ENCODE data around the gene PBX1.

Gene PBX1

DNA sequence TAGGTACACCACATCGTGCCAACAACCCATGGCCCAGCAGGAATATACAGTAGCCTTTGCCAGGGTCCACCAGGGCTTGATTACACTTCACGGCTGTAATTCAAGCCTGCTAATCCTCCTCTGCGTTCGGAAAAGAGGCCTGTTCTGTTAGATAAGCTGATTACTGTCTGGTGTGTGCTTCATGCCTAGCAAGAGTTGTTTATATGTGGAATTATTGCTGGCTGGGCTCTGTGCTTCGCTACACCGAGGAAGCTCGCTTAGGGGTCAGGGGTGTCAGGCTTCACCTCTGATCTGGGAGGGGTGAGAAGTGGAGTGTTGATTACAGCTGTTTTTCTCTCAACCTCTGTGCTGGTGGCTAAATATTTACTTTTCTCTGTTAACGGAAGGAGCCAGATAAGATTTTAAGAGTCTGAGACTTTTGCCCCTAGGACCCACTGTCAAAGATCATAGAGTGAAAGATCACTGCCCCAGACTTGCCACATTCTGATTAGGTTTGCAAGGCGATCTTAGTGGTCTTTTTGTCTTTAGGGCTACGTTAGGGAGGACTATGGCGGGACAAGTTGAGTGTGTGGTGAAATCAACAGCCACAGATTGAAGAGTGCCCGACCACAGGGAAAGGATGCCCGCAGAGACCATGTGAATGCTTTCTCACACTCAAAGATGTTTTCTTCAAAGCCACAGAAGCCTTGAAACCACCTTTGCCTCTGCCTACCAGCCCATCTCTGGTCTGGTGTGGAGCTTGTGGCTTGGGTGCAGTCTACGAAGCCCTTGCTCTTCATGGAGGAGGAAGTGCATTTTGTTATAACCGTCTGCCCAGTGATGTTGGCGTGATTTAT, 216.1 kb downstream of the PBX1 start:
- no peak for TF ChIP-seq ZNF274 (IDR thresholded peaks at IDR 0.05; ENCODE audit: low read depth, low read length)
- no peak overlapping the region for H3K4me3 ChIP-seq (ENCODE audit: low read length)

DNA sequence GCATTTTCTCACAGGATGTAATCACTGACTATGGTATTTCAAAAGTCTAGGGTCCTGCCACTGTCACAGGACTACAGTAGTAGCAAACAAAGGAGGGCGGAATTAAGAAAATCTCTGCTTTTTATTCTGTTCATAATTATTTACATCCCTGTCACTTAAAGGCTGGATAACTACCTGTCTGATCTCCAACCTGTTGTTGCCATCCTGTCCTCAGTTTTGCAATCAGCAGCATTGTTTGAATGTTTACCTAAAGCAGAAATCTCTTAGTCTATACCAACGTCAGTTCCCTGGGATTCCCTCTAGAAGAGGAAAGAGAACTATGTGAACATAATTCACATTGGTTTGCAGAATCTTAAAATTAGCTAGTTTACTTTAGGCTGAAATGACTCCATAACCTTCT, 218.5 kb downstream of the PBX1 start:
- no peak for TF ChIP-seq ZNF274 (IDR thresholded peaks at IDR 0.05; ENCODE audit: low read depth, low read length)

DNA sequence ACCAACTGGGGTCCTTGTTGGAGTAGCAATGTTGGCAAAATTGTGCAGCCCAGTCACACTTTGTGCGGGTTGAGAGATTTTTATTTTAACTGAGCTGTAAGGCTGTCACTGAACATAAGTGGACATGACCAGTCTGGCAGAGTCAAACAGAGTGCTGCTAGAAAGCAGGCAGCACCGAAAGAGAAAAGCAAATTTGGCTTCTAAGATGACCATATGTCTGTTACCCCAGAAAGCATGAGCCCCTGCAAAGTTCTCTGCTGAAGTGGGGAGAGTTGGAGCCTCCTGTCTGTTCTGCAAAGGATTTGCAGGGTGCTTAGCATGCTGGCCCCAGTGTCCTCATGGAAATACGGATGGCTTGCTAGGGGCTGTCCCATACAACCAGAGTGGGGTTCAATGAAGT, 220.4 kb downstream of the PBX1 start:
- no peak overlapping the region for H3K4me3 ChIP-seq (ENCODE audit: low read length)
- no peak for TF ChIP-seq ZNF274 (IDR thresholded peaks at IDR 0.05; ENCODE audit: low read depth, low read length)

More for the DNA sequence above, 218.5 kb downstream of the PBX1 start:
- H3K4me3 ChIP-seq (ENCODE audit: low read length) = no peak overlapping the region

DNA sequence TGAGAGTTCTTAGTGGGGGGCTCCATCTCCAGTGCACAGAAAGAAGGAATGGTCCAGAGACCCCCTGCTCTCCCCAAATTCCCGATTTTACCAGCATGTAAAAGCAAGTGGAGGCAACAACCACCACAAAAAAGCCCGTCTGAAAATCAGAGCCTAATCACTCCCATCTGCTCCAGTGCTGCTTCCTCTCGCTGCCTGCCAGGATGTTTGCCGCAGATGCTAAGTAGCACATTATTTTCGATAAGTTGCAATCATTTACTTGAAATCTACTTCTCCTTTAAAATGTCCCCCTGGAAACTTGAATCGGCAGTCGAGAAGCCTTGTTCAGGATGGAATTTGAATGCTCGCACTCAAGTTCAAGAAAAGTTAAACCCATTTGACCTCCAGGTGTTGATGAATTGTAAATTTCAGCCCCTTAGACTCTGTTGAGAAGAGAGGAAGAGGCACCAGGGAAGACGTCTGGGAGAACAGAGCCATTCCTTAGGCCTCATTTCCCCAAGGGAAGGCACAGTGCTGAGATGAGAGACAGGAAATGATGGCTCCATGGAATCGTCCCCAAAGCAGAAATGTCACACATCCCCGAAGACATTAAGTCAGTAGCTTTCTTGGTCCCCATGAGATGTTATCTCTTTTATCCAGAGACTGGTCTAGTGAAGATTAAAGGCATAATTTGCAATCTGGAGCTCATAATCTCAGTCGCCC, 221.3 kb downstream of the PBX1 start:
- no peak for TF ChIP-seq ZNF274 (IDR thresholded peaks at IDR 0.05; ENCODE audit: low read depth, low read length)
- no peak overlapping the region for H3K4me3 ChIP-seq (ENCODE audit: low read length)

DNA sequence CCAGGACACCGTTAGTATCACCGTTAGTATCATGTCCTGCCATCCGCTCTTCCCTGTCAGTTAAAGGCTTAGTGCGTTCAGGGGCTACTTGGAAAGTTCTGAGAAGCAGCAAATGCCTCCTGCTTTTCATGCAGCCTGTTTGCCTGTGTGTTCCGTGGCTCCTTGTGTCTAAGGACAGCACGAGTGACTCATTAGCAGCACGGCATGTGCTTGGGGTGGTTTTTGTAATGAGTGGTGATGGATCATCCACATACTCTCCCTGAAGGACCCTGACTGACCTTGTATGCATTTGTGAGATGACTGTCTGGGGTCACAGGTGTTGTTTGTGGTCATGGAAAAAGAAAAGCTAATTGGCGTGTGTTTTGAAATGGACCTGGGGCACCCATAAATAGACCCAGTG, 221.9 kb downstream of the PBX1 start:
- no peak for TF ChIP-seq ZNF274 (IDR thresholded peaks at IDR 0.05; ENCODE audit: low read depth, low read length)
- H3K4me3 ChIP-seq (ENCODE audit: low read length) = no peak overlapping the region

DNA sequence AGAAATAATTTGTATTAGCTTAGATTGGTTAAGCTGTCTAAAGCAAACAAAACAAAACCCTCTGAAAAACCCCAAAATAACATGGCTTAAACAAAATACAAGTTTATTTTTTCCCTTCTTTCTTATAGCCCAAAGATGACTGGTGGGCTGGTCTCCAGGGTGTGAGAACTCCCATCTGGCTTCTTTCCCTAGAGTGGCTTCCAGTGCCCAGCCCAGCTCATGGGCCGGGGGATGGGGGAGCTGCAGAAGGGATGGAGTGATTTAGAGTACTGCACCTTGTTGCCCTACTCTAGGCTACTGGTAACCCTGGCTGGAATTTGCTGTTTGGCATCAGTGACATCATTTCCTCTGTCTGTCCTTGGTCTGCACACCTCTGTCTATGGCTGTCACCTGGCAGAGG, 223.0 kb downstream of the PBX1 start:
- H3K4me3 ChIP-seq (ENCODE audit: low read length) = no peak overlapping the region
- no peak for TF ChIP-seq ZNF274 (IDR thresholded peaks at IDR 0.05; ENCODE audit: low read depth, low read length)

DNA sequence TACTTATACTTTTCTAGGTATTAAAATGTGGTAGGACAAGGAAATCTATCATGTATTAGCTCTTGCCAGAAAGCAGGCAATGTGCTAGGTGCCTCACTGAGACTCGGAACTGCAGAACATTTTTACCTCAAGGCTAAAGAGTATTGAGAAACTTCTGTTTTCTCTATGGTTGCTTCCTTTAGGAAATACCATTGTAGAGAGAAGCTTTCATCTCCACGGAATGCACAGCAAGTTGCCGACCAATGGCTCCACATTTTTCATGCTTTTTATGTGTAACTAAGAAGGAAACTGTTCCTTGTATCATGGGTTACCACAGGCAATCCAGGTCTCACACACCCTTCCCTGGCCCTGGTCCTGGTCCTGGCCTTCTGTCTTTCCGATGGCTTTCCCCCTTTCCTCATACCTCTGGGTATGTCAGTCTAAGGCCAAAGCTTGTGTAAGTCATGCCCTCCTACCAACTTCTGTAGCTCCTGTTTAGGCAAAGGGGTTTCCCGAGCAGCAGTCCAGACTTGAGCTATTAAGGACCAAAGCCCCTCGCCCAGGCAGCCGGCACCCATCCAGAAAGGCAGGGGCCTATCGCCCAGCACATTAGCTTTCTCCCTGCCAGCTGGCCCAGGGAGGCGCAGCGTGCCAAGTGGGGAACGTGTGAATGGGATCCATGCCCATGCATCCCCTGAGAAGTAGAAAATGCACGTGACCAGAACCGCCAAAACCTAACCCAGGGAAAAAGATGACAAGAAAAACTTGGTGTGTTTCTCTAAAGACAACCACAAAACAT, 225.0 kb downstream of the PBX1 start:
- H3K4me3 ChIP-seq (ENCODE audit: low read length) = no peak overlapping the region
- TF ChIP-seq ZNF274 (IDR thresholded peaks at IDR 0.05; ENCODE audit: low read depth, low read length) = no peak

DNA sequence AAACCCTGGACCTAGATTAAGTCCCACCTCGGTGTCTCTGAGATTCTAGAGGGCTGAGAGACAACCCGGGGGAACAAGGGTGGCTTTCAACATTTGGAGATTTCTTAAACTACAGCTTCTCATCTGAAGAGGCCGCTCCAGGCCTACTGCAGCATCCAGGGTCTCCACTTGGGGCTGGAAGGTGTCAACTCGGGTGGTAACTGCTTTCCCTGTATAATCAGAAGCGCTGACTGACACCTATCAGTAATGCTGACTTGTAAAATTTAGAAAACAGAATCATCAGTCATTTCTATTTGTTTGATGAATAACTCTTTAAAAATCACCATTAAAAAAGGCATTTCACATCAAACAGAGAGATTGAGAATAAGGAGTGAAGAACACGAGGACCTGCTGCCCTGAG, 226.0 kb downstream of the PBX1 start:
- no peak overlapping the region for H3K4me3 ChIP-seq (ENCODE audit: low read length)
- TF ChIP-seq ZNF274 (IDR thresholded peaks at IDR 0.05; ENCODE audit: low read depth, low read length) = no peak

DNA sequence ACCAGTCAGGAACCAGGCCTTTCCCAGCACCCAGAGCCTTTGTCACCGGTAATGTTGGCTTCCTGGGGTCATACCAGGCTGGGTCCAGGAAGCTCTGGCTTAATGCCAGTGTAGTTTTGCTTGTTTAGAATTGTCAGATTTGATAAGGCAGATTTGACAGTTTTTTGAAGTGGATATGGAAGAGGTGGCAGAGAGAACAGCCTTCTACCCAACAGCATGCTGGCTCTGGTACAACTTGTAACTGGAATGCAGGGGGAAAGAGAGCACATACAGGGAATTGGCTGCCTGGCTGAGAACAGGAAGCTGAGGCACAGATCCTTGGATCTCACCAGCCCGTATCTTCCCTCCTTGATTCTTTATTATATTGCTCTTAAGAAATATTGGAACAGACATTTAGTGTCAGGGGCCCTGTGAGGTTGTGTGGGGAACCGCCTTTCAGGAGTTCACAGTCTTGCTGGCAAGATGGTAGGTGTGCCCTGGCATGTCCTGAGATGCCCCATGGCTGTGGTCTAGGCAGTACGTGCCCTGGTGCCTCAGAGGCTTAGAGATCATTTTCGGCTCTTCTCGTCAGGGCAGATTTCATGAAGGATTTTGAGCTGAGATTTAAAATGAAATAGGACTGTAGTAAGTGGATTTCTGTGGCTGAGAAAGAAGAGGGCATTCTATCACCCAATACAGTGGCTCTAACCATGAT, 227.0 kb downstream of the PBX1 start:
- TF ChIP-seq ZNF274 (IDR thresholded peaks at IDR 0.05; ENCODE audit: low read depth, low read length) = no peak

DNA sequence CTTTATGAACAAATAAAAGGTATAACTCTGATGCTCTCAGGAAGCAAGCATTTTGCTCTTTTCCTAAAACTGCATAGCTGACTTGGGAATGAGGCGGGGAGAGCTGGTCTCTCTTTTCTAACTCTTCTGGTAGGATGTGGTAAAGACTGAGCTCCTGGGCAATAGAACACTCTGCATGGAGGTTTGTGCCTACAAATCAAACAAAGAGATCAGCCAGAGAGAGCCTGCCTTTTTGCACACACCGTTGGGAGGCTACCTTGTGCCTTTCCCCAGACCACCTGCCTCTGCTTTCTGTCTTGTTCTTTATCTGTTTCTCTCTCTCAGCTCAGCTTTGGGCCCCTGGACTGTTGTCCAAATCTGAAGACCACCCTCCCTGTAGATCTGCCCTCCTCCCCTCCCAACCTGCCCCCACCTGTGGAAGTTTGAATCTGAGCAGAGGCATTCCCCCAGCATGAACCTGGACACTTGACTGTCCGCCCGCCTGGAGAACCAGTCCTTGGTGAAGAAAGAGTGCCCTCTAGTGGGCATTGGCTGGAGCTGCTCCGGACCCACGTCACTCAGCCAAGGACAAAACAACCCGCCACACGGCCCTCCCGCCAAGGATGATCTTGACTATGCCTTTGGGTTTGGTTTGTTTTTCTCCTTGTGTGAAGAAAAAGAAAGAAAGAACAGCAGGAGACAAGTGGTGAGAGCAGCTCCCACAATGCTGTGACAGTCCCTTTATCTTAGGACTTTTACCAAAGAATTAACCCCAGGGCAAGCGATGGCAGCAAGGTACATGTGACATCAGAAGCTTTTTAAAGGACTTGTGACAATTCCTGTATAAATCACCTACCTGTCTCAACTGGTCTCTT, 228.2 kb downstream of the PBX1 start:
- no peak overlapping the region for H3K4me3 ChIP-seq (ENCODE audit: low read length)
- no peak for TF ChIP-seq ZNF274 (IDR thresholded peaks at IDR 0.05; ENCODE audit: low read depth, low read length)

More for the DNA sequence above, 227.0 kb downstream of the PBX1 start:
- H3K4me3 ChIP-seq (ENCODE audit: low read length) = no peak overlapping the region

DNA sequence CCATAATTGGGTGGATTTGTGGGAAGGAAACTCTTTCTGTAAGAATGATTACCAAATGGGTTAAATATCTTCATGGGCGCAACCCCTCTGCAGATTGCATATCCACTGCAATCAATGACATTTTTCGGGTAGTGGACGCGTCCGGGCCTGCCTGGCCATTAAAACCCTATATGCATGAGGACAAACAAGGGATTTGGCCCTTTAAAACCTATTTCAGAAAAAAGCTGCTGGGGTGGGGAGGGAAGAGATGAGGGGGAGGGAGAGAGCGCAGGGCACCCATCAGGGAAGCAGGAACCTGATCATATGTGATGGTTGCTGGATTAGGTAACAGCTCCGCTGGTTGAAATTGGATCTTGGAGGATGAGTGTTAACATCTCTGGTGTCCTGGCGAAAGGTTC, 228.8 kb downstream of the PBX1 start:
- no peak overlapping the region for H3K4me3 ChIP-seq (ENCODE audit: low read length)
- TF ChIP-seq ZNF274 (IDR thresholded peaks at IDR 0.05; ENCODE audit: low read depth, low read length) = no peak

DNA sequence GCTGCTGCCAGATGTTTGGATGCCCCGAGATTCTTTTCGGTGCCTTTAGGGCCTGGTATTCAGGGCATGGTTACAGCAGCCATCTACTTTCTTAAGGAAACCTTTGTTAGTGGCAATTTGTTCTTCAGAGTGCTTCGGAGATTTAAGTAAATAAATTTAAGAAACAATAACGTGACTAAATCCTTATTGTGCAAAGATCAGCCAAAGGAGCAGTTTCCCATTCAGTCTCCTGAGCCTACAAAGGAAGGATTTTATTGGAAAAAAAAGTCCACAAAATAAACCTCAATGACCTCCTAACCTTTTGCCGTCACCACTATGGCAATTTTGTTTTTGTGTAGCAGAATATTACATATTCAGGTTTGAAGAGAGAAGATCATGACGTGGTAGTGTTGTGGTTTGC, 231.1 kb downstream of the PBX1 start:
- no peak for TF ChIP-seq ZNF274 (IDR thresholded peaks at IDR 0.05; ENCODE audit: low read depth, low read length)
- H3K4me3 ChIP-seq (ENCODE audit: low read length) = no peak overlapping the region

DNA sequence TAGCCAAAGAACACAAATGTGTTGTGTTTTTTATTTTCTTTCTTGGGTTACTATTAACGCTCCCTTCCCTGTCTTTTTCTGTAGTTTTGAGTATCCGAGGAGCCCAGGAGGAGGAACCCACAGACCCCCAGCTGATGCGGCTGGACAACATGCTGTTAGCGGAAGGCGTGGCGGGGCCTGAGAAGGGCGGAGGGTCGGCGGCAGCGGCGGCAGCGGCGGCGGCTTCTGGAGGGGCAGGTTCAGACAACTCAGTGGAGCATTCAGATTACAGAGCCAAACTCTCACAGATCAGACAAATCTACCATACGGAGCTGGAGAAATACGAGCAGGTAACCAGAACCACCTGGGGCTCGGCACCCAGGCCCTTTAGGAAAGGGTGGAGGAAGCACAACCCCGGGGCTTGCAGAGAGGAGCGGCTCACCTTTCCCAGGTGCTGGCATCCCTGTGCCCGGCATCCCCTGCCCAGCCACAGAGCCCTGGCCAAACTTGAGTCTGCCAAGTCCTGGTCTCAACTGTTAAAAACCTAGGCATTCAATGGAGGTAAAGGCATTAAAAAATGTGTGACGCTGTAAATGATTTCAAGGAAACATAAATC, 233.5 kb downstream of the PBX1 start:
- no peak overlapping the region for H3K4me3 ChIP-seq (ENCODE audit: low read length)
- TF ChIP-seq ZNF274 (IDR thresholded peaks at IDR 0.05; ENCODE audit: low read depth, low read length) = no peak
